NCI-H2227 (cell line): ENCODE data around the gene NELL1.
"Not testable (repeated sequence)": the region's sequence is repeated elsewhere in the genome, so short reads cannot be mapped to it uniquely, and the experiment has no call there.

Source experiments
- DNase-seq: peaks from one replicate; lab custom pipeline; 2025; ENCODE audit not compliant: unreplicated experiment; lab: John Stamatoyannopoulos, UW

Gene NELL1

DNA sequence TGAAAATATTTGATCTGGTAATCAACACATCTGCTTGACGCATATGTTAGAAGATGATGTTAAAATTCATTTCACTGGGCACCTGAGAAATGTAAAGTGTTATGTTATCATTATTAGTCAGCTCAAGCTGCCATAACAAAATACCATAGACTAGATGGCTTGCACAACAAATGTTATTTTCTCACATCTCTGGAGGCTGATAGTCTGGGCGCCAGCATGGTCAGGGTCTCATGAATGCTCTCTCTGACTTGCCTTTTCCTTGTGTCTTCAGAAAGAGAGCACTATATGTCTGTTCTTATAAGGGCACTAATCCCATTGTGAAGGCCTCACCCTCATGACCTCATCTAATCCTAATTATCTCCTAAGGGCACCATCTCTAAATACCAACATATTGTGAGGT lies 435.3 kb downstream of the NELL1 start:
- no peak for DNase-seq

DNA sequence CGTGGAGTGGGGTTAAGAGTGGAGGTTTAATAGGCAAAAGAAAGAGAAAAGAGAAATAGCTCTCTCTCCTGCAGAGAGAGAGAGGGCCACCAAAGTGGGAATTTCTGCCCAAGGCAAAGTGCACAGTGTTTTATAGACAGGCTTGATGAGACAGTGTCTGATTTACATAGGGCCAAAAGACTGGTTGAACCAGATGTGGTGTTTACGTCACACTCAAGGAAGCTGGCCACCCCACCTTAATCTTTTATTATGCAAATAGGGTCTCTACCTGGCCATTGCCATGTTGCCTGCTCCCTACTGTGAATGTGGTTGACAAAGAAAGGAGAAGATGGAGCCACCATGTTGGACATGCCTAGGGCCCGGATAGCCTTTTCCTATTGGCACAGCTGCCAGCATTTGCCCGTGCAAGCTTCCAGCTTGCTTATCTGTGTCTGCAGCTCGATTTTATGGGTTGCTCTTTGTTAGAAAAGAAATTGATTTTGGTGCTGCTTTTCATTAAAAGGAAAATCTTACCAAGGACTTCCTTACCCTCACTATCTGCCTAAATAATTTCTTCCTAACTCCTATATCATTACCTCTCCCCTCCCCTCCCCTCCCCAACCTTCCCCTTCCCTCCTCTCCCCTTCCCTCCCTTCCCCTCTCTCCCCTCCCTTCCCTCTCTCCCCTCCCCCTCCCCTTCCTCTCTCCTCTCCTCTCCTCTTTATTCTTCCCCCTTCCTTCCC lies 436.0 kb downstream of the NELL1 start:
- DNase-seq: no peak

DNA sequence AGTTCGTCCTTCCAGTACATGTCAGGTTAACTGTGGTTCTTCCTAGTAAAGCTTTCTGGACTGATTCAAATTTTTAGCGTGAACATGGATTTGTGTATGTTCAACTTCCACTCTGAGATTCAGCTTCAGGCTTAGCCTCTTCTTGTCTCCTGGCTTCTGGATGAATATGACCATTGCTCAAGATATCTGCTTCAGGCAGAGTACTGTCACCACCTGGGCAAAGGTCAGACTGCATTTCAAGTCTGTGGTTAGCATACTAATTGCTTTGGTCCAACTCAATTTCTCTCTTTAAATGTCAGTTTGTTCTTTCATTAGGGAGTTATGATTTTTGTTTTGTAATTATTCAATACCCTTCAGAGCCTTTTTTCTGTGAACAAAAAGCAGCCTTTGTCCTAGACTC lies 440.0 kb downstream of the NELL1 start:
- DNase-seq: no peak

DNA sequence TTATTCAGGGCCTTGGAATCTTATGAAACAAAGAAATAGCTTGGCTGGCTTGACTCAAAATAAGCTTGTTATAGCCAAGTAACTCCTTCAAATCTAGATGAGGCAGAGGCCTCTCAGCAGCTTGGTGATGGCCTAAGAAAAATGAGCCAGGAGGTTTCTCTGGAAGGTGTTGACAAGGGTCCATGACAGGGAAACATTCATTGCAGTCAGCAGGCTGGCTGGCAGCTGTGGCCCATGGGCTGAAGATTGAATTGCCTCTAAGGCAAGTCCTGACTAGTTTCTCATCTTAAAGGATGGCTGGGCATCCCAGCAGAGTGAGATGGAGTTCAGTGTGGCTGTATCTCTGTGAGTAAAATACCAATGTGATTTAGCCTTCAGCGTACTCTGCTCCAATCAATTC lies 441.0 kb downstream of the NELL1 start:
- no peak for DNase-seq

DNA sequence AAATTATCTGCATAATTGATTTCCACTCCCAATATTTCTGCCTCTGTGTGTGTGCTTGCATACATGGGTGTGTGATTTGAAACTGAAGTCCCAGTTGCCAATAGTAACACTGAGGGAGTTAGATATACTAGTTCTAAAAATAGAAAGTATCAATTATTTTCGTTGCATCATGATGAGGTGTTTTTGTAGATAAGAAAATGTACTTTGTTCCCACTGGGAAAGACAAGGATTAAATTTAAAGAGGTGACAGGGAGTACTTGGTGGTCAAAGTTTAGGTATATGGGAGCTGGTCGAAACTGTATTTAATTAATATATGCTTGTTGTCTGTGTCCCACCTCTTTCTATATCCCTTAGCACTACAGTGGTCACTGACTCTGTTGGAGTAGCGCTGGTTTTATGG lies 444.5 kb downstream of the NELL1 start:
- no peak for DNase-seq

DNA sequence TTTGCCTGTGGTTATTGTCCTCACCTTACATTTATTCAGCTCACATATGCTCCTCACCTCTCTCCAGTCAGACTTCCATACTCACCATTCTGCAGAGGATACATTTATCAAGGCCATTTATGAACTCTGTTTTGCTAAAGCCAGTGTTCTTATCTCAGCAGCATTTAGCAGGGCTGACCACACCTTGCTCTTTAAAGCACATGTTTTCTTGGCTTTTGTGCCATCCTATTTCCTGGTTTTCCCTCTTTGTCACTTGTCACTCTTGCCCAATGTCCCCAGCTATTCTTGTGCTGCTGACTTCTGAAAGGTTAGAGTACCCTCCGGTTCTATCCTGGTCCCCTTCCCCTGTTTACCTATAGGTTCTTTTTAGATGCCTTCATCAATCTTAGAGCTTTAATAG lies 446.6 kb downstream of the NELL1 start:
- no peak for DNase-seq

DNA sequence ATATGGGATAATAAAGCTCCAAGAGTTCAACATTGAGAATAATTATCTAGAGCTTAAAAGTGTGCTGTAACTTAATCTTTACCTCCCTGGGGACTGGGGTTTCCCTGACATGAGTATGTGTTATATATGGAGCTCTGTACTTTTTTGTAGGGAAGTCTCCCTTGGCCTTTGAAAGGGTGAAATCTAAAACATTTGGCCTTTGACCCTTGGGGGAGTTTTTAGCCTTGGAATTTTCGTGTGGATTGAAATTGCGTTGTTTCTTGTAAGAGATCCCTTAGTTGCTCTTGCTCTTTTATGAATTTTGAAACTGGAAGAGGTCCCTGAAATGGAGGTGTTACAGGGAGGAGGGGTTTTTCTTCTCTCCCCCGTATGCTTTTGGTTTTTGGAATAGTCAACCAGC lies 450.0 kb downstream of the NELL1 start:
- no peak for DNase-seq

DNA sequence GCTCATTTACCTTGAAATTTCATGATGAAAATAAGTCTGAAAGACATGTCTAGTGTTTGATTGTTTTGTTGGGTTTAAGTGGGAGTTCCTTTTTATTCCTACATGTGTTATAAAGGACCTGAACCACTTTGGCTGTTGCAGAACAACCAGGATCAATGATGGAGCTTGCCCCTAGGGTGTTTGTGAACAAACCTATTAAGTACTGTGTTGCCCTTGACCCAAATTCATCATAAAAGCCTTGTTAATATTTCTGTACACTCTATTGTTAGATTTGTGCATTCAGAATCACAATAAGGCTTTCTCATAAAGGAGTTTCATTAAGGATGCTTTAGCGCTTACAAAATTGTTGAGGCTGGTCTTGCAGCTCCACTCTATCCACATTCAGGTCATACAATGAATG lies 452.6 kb downstream of the NELL1 start:
- DNase-seq: no peak

DNA sequence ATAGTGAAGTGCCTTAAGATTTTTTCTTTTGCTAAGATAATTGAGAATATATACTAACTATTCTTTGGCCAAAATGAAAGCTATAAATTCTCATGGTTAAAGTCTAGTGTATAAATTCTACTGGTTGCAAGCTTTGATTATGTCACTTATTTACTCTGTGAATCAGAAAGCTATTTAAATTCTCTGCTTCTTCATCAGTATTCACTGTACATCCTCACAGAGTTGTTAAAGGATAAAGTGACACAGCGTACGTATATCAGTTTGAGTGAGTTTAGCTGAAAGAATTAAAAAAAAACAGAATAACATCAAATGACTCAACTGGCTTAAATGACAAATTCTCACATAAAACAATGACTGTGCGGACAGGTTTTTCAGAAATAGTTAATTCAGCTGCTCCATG lies 453.1 kb downstream of the NELL1 start:
- no peak for DNase-seq

DNA sequence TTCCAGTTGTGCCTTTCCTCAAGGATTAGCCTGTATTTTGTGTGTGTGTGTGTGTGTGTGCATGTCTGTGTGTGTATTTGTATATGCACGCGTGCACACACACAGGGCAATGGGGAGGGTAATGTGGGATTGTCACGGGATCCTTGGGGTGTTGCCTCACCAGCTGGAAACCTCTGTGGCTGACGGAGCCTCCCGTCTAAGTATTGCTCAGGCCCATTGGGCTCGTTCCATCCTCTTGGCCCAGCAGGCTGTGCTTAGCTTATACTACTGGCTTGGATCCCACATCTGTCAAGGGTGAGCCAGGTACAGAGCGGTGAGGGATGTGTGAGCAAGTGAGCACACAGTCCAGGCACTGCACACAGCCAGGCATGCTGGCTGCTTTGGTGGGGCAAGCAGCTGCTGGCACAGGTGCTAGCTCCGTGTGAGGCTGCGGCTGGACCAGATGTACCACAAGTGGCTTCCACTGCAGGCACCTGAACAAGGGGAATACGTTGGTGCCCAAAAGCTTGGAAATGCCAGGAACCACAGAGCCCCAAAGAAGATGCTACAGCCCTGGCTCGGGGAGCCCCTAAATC lies 462.8 kb downstream of the NELL1 start:
- DNase-seq: no peak

DNA sequence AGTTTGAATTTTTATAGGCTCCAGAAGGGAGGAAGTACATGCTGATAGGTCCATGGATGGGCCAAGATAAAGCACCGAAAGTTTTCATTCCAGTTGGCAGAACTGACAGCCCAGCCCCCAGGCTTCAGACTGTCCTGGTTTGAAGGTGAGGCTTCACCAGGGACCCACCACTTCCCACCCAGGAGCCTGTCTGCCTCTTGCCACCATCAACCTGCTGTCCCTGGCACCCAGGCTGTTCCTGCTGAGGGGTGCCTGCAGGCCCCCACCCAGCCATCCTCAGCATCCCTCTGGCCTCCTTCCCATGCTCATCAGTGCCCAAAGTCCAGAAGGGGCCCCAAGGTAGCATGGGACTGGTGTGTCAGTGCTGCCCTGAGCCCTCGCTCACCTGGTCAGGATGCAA lies 463.9 kb downstream of the NELL1 start:
- no peak for DNase-seq

DNA sequence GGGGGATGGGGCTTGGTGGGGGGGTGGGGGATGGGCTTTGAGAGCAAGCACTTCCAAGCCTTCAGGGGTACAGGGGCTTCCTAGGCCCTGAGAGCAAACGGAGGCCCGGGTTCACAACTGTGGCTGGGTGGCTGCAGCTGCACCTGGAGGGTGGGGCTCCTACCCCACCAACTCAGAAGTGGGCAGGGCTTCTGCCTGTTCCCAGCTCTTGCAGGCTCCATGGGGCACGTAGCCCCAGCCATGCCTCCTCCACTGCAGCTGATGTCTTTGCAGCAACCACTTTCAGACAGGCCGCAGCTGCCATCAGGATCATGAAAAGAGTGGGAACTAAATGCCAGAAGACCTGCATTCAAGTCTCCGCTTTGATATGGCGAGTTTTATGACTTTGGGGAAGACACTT lies 464.3 kb downstream of the NELL1 start:
- no peak for DNase-seq

DNA sequence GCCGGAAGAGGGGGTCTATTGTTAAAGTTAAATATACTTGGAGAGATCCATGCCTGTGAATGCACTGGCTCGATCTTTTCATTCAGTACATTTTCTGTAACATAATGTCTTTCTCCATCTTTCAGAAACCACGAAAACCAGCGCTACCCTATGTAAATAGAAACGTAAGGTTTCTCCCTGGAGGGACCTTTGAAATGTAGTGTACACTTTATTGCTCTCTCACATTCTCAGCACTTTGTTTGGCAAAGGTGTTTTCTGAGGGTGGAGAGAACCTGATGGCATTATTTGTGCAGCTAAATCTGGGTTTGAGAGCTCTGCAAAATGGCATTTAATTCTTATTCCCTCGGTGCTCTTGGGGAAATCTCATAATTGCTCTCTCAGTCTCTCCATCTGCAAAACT lies 468.4 kb downstream of the NELL1 start:
- DNase-seq: no peak

DNA sequence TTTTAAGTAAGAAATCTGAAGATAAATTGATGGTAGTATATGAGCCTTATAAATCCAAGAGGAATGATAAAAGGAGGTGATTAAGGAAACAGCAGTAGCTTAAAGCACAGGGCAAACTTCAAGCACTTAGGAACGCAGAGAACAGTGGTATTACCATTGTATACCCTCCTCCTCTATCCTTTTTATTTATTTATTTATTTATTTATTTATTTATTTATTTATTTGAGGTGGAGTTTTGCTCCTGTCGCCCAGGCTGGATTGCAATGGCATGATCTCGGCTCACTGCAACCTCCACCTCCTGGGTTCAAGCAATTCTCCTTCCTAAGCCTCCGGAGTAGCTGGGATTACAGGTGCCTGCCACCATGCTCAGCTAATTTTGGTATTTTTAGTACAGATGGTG lies 472.2 kb downstream of the NELL1 start:
- not testable (repeated sequence) for DNase-seq

DNA sequence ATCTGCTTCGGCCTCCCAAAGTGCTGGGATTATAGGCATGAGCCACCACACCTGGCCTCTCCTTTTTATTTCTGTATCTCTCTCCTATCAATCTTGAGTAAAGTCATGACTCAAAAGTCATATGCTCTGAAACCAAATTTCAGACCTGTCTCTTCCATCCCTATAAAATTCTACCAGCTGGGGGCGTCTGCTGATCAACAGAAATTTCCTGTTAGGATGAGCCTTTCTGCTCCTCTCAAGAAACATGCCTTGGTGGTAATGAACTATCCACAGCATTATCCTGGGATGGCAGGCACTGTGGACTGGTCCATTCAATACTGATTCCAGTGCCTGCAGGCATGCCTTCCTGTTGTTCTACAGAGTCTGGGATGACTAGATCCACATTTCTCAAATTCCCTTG lies 472.6 kb downstream of the NELL1 start:
- DNase-seq: no peak

DNA sequence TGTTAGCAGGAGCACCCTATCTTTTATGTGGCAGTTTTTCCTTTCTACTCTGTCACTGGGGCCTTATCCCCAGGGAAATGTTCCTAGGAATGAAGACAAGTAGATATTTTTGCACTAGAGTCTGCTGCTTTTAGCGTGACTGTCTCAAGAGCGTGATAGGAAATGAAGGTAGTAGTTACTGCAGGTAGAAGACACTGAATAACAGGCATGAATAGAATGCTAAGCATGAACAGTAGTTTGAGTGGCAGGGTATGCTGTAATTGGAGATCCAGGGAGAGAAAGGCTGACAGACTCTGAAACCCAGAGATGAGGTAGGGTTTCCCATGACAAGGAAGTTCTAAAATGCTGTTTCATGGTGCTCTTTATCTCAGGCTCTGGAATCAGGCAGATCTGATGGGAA lies 475.1 kb downstream of the NELL1 start:
- DNase-seq: no peak

DNA sequence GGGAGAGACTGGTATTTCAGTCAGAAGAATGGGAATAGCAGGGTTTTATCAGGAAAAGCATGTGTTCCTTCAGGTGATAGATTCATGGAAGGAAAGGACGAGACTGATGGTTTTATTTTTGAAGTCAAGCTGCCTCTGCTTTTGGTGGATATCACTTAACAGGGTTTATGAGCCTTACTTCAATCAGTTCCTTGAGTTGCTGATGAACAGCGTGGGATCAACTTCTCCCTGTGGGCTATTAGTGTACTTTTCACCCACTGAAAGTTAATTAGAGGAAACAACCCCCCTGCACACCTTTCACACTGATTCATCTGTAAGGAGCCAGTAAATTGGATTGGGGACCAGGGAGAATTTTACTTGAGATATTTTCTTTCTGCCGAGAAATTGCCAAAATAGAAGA lies 479.0 kb downstream of the NELL1 start:
- DNase-seq: no peak

DNA sequence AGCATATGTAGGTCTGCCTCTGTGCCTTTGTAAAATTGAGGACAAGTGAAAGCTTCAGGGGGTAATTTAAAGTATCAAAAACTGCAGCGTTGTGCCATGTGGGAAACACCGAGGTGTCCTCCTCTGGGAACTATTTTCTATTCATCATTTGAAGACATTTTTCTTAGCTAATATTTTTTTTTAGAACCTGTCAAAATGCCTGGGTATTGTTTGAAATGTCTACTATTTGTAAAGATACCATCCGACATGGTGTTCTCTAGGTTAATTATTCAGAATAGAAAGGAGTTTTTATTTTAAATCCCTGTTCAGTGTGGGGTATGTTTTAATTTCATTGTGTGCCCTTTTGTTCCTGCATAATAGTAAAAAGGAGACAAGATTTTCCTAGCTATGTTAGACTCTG lies 490.8 kb downstream of the NELL1 start:
- no peak for DNase-seq

DNA sequence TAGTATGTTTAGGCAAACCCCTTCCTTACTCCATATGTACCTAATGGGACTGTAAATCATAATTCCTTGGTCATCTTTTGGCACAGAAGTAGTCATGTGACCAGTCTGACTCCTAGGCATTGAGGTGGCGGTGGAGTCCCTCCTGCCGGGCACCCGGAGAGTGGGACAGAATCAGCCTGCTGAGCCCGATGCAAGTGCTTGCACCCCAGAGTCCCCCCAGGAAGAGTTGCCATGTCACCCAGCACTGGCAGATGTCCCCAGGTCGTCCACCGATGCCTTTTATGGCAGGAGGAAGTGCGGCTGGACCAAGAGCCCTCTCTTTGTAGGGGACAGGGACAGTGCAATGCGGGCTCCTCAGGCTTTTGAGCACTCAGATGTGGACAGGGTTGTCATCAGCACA lies 500.3 kb downstream of the NELL1 start:
- no peak for DNase-seq

DNA sequence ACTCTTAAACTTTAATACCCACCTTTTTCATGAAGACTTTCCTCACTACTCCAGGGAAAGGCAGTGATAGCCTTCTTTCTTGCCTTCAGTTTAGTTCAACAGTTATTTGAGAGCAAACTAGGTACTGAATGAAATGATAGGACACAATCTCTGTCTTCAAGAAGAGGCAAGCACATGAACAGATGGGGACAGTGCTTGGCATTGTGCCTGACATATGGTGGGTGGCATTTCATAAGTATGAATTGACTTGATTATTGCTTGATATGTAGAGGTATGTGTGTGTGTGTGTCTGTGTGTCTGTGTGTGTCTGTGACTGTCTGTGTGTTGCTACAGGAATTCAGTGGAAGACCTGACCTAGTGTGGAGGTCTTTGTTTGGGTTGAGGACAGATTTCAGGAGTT lies 504.1 kb downstream of the NELL1 start:
- DNase-seq: no peak

DNA sequence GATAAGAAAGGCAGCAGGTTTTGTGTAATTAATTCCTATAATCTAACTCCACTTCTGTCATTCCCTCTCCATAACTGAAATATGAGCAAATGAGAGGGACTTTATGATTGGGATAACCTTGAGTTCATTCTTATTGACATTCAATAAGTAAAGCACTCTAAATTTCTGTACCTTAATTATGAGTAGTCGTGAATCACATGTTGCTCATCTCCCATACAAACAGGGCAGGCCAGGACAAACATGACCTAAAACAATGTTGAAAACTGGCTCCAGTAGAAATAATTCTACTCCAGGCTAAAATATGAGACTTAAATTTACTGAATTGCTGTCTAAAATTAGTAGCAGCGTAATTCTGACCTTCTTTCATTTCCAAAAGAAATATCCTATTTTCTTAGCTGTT lies 505.4 kb downstream of the NELL1 start:
- DNase-seq: no peak

DNA sequence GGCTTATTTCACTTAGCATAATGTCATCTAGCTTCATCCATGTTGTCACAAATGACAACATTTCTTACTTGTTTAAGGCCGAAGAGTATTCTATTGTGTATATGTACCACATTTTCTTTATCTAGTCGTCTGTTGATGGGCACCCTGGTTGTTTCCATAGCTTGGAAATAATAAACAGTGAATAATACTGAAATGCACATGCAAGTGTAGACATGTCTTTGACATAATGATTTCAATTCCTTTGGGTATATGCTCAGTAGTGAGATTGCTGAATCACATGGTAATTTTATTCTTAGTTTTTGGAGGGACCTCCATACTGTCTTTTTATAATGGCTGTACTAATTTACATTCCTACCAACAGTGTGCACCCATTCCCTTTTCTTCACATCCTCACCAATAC lies 508.0 kb downstream of the NELL1 start:
- DNase-seq: no peak

DNA sequence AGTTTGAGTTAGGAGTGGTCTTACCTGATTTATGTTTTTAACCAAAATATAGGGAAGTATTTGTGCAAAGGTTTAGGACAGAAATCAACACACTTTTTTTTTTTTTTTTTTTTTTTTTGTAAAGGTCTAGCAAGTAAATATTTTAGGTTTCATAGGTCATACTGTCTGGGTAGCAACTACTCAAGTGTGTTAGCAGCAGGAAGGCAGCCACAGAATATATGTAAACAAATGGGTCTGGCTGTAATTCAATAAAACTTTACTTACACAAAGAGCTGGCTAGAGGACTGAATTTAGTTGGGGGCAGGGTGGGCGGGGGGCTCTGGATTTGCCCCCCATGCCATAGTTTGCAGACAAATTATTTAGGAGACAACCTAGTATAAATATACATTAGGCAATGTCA lies 510.4 kb downstream of the NELL1 start:
- DNase-seq: no peak
